Colonic mucosa (tissue), 4 donors: ENCODE results near the gene MSI2. TPM values are rescaled to one million over a fixed set of nuclear protein-coding genes. Genes with fewer than 3 reads are reported as not detected.

ENCODE experiments used
- DNase-seq: peaks from one replicate; pipeline ENCODE4 v3.0.0-alpha.2; 2020
- H3K27ac ChIP-seq: fragments of 200-600 bp; one replicate; pipeline ENCODE4 v1.8.0; 2021
- H3K27me3 ChIP-seq: fragments of 200-600 bp; one replicate; pipeline ENCODE4 v1.8.0; 2021
- H3K36me3 ChIP-seq: fragments of 200-600 bp; one replicate; pipeline ENCODE4 v1.8.0; 2021
- H3K4me1 ChIP-seq: fragments of 200-600 bp; one replicate; pipeline ENCODE4 v1.8.0; 2021; ENCODE audit warnings: mild to moderate bottlenecking
- H3K4me3 ChIP-seq: fragments of 200-600 bp; one replicate; pipeline ENCODE4 v1.8.0; 2021
- H3K9ac ChIP-seq, 2 donors: one replicate each; pipeline ENCODE4 v1.7.0; 2013; ENCODE audit warnings: control low read depth in 2 of 2, low read depth in 2 of 2, low read length in 2 of 2
- H3K9me3 ChIP-seq: fragments of 200-600 bp; one replicate; pipeline ENCODE4 v1.8.0; 2021
- intact Hi-C: fragments of 100-400 bp; cut with DNase I; formaldehyde crosslinking; loops from one replicate; pipeline ENCODE4 v1.14.1; 2022
- total RNA-seq, 2 donors: library from RNA; stranded (reverse); fragmentation: NEBNext Ultra II Directional in 1 of 2; extraction: Animal tissue kit (Norgen Biotek cat#: 25700) in 1 of 2; gene quantifications; one replicate each; pipeline ENCODE4 v1.2.1, GENCODE V29; 2021
- TF ChIP-seq, protein P1 (sequence below): fragments of 200-600 bp; IDR thresholded peaks from one replicate; pipeline ENCODE4 v1.8.0; 2022; ENCODE audit warnings: antibody characterized with exemption, mild to moderate bottlenecking
- donor health status: healthy.
- donor health status: DM: no; HTN: no; CAD: no.
- donor health status: DM: no; HTN: no; CAD: no.

Gene MSI2
- total RNA-seq, 2 donors from 2014 or later: 61.6 to 75.4 TPM

DNA sequence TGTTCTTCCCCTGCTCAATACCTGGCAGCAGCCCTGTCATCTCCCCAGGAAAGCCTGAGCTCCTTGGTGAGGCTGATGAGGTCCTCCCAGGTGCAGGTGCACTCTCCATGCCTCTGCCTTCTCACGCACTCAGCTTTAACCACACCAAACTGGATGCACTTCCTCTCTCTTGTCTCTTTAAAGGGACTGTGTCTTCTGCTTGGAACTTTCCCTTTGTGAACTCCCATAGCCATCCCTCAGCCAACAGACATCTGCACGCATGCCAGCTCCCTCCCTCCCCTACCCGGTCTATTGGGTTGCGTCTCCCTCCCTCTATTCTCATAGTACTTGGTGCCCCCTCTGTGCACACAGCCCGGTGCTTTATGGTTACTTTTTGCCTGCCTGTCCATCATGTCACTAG, 231.2 kb downstream of the MSI2 start:
- H3K9me3 ChIP-seq: no peaks in the 10 kb centered on the region

DNA sequence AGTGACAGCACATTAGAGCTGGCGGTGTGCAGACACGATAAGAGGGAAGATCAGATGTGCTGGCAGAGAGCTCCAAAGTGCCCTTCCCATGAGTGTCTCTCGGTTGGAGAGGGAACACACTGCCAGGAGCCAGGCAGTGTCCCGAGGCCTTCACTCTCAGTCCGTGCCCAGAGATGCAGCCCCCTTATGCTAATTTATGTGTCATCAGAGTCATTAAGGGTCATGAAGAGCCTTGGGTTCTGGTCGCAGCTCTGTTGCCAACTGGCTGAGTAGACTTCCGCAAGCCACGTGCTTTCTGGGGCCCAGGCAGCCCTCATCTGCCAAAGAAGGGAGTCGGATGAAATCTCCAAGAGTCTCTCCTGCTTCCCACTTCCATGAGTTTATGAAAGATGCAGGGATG, 232.5 kb downstream of the MSI2 start:
- intact Hi-C loops: no loop called here
- Histone ChIP-seq H3K4me3 (no peak overlapping the region), H3K4me1 (no peaks in the 10 kb centered on the region), H3K27ac (no peak overlapping the region), H3K9ac (no peak overlapping the region), H3K27me3 (no peaks in the 10 kb centered on the region), H3K36me3 (no peaks in the 10 kb centered on the region), H3K9me3 (no peaks in the 10 kb centered on the region)
- no peak for DNase-seq
- TF ChIP-seq, protein P1, sequence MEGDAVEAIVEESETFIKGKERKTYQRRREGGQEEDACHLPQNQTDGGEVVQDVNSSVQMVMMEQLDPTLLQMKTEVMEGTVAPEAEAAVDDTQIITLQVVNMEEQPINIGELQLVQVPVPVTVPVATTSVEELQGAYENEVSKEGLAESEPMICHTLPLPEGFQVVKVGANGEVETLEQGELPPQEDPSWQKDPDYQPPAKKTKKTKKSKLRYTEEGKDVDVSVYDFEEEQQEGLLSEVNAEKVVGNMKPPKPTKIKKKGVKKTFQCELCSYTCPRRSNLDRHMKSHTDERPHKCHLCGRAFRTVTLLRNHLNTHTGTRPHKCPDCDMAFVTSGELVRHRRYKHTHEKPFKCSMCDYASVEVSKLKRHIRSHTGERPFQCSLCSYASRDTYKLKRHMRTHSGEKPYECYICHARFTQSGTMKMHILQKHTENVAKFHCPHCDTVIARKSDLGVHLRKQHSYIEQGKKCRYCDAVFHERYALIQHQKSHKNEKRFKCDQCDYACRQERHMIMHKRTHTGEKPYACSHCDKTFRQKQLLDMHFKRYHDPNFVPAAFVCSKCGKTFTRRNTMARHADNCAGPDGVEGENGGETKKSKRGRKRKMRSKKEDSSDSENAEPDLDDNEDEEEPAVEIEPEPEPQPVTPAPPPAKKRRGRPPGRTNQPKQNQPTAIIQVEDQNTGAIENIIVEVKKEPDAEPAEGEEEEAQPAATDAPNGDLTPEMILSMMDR: no peak

More for the DNA sequence above, 231.2 kb downstream of the MSI2 start:
- no peak overlapping the region for H3K4me3 ChIP-seq
- TF ChIP-seq, protein P1: no peak
- DNase-seq: no peak
- no peaks in the 10 kb centered on the region for H3K27me3 ChIP-seq
- H3K9ac ChIP-seq: no peak overlapping the region
- H3K4me1 ChIP-seq: no peaks in the 10 kb centered on the region
- intact Hi-C loops: no loop called here
- H3K27ac ChIP-seq: no peak overlapping the region
- H3K36me3 ChIP-seq: no peaks in the 10 kb centered on the region

DNA sequence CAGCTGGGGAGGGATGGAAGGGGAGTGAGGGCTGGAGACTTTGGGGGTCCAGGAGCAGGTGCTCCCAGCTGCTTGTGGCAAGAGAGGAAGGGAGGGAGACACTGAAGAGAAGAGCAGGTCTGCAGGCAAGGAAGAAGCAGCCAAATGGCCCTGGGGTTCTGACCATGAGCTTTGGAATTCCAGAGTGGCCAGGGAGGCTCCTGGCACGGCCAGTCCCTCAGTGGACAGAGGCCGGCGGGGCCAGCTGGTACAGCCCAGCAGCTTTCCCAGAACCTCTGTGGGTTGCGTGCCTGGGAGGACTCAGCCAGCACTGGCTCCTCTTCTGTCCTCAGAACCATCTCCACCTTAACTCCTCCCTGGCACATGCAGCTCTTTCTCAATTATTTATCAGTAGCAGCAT, 233.0 kb downstream of the MSI2 start:
- H3K4me3 ChIP-seq: no peak overlapping the region
- no peaks in the 10 kb centered on the region for H3K36me3 ChIP-seq
- intact Hi-C loops: no loop called here
- H3K27ac ChIP-seq: no peak overlapping the region
- H3K9me3 ChIP-seq: no peaks in the 10 kb centered on the region
- no peaks in the 10 kb centered on the region for H3K27me3 ChIP-seq
- TF ChIP-seq, protein P1: no peak
- H3K4me1 ChIP-seq: no peaks in the 10 kb centered on the region
- DNase-seq: no peak
- no peak overlapping the region for H3K9ac ChIP-seq

DNA sequence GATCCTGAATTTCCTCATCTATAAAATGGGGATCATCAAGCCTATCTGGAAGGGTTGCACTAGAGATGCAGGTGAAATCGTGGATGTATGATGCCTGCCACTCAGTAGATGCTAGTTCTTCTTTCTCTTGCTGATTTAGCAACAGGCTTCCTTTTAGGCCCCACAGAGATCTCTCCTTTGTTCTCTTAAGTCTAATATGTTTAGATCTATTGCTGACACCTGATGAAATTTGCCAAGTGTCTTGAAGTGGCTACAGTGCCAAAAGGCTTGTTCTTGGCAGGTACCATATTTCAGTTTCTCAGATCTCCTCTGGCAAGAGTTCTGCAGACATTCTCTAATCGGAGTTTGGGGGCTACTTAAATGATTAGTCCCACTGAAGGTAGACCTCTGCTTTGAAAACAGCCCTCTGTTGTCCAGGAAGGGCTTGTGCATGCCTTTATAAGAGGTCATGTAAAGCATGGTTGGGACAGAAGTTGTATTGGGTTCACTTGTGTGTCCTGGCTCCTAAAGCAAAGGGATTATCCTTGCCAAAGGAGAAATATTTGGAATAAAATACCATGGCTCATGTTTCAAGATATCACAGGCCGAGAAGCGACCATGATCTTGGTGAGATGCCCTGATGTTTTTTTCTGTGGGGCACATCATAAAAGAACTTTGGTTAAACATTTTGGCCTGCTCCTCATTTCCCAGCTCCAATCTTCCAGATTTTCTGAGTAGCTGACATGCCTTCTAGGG, 234.0 kb downstream of the MSI2 start:
- no peak overlapping the region for H3K27ac ChIP-seq
- no peaks in the 10 kb centered on the region for H3K36me3 ChIP-seq
- H3K9ac ChIP-seq: no peak overlapping the region
- H3K4me3 ChIP-seq: no peak overlapping the region
- H3K4me1 ChIP-seq: no peaks in the 10 kb centered on the region
- intact Hi-C loops: no loop called here
- no peaks in the 10 kb centered on the region for H3K9me3 ChIP-seq
- no peak for DNase-seq
- H3K27me3 ChIP-seq: no peaks in the 10 kb centered on the region
- TF ChIP-seq, protein P1: no peak

DNA sequence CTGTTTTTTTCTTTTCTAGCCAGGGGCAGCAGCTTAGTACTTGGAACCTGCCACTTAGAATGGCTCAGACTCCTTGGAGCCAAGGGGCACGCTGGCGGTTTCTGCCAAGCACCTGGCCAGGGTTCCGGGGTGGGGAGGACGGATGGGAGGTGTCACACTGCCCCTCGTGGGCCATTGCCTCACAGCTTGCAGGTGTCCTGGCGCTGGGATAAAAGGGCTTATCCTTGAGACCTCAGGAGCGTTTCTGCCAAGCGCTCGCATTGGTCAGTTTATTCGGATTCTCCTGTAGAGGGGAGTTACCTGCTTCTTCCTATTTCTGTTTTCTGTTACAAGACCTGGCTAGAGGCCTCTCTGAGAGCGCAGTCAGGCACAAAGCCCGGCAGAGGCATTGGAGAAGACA, 234.6 kb downstream of the MSI2 start:
- no peak for DNase-seq
- no peaks in the 10 kb centered on the region for H3K9me3 ChIP-seq
- H3K27ac ChIP-seq: no peak overlapping the region
- no peaks in the 10 kb centered on the region for H3K27me3 ChIP-seq
- TF ChIP-seq, protein P1: no peak
- H3K4me1 ChIP-seq: no peaks in the 10 kb centered on the region
- H3K36me3 ChIP-seq: no peaks in the 10 kb centered on the region
- no peak overlapping the region for H3K9ac ChIP-seq
- intact Hi-C loops: no loop called here
- H3K4me3 ChIP-seq: no peak overlapping the region
